Osteocyte (in vitro differentiated cells): ENCODE results near the gene ACOX3. TPM values are rescaled to one million over a fixed set of nuclear protein-coding genes. Genes with fewer than 3 reads are reported as not detected.

Source experiments
- DNase-seq: peaks from one replicate; pipeline ENCODE4 v3.0.0; 2021; ENCODE audit warnings: mixed read lengths; ENCODE audit not compliant: unreplicated experiment; ENCODE audit errors: extremely low spot score
- H3K27ac Mint-ChIP-seq: one replicate; pipeline ENCODE4 v1.8.0; 2021; ENCODE audit warnings: mild to moderate bottlenecking, mixed read lengths; ENCODE audit not compliant: unreplicated experiment
- H3K27me3 Mint-ChIP-seq: one replicate; pipeline ENCODE4 v1.8.0; 2021; ENCODE audit warnings: mixed read lengths; ENCODE audit not compliant: unreplicated experiment
- H3K36me3 Mint-ChIP-seq: one replicate; pipeline ENCODE4 v1.8.0; 2021; ENCODE audit warnings: mixed read lengths; ENCODE audit not compliant: unreplicated experiment
- H3K4me1 Mint-ChIP-seq: one replicate; pipeline ENCODE4 v1.8.0; 2021; ENCODE audit warnings: mixed read lengths; ENCODE audit not compliant: unreplicated experiment
- H3K4me3 Mint-ChIP-seq: one replicate; pipeline ENCODE4 v1.8.0; 2021; ENCODE audit warnings: mild to moderate bottlenecking, moderate library complexity, mixed read lengths; ENCODE audit not compliant: unreplicated experiment
- H3K9me3 Mint-ChIP-seq: one replicate; pipeline ENCODE4 v1.8.0; 2021; ENCODE audit warnings: mixed read lengths; ENCODE audit not compliant: unreplicated experiment
- CTCF ChIP-seq: fragments of 200-600 bp; sonication (generic); IDR thresholded peaks from 2 replicates; pipeline ENCODE4 v1.5.0; 2021; ENCODE audit warnings: antibody characterized with exemption, mild to moderate bottlenecking, moderate library complexity
- total RNA-seq: library from RNA; stranded (reverse); gene quantifications from 2 replicates; pipeline ENCODE4 v1.2.1, GENCODE V29; 2021

The ACOX3 gene
- total RNA-seq, 1 donor from 2014 or later = 25.2 TPM

DNA sequence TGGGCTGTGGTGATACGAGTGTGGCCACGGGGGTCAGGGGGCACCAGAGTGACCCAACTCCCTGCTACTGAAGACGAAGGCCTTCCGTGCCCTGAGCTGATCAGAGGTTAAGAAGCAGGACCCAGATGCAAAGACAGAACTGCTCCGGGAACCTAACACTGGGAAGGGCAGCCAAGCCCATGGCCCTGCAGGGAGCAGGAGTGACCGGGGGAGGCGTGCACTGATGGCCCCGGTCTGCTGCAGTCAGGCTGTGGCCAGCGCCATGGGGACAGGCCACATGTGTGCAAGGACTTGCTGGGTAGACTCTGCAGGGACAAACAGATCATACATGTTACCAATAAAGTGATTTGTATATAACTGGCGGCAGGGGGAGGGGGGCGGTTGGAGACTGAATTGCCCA is 74.6 kb downstream of the ACOX3 start:
- H3K4me3 Mint-ChIP-seq = no peak overlapping the region

DNA sequence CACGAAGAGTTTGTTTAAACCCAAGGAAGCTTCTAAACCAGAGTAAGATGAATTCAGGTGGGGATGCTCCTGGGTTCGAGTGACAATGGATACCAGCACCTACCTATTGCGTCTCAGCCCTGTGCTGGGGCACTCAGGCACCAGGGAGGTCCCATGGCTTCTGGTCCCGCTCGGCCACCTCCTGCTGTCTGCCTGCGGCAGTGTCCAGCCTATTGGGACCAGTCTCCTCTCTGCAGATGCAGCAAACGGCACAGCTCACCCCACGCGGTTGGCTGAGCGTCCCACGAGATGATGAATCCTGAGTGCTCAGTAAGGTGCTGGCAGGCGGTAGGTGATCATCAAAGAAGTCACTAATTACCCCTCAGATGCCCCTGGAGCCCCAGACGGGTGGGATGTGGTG is 75.2 kb downstream of the ACOX3 start:
- H3K4me1 Mint-ChIP-seq = peaks cover 2% of the 10 kb centered on the region
- H3K9me3 Mint-ChIP-seq = no peaks in the 10 kb centered on the region
- H3K27me3 Mint-ChIP-seq = peaks cover 2% of the 10 kb centered on the region
- no peak overlapping the region for H3K4me3 Mint-ChIP-seq
- TF ChIP-seq CTCF = no peak
- H3K36me3 Mint-ChIP-seq = peaks cover 2% of the 10 kb centered on the region
- no peak overlapping the region for H3K27ac Mint-ChIP-seq
- no peak for DNase-seq

More for the DNA sequence above, 74.6 kb downstream of the ACOX3 start:
- H3K27ac Mint-ChIP-seq = no peak overlapping the region
- no peak for DNase-seq
- no peaks in the 10 kb centered on the region for H3K27me3 Mint-ChIP-seq
- H3K36me3 Mint-ChIP-seq = peaks cover 2% of the 10 kb centered on the region
- no peak for TF ChIP-seq CTCF
- H3K9me3 Mint-ChIP-seq = no peaks in the 10 kb centered on the region
- peaks cover 2% of the 10 kb centered on the region for H3K4me1 Mint-ChIP-seq

- no peak for DNase-seq
- H3K9me3 Mint-ChIP-seq = no peaks in the 10 kb centered on the region
- H3K4me1 Mint-ChIP-seq = peaks cover 2% of the 10 kb centered on the region
- peaks cover 5% of the 10 kb centered on the region for H3K27me3 Mint-ChIP-seq
- H3K36me3 Mint-ChIP-seq = peaks cover 2% of the 10 kb centered on the region
- H3K4me3 Mint-ChIP-seq = no peak overlapping the region
- H3K27ac Mint-ChIP-seq = no peak overlapping the region
- no peak for TF ChIP-seq CTCF
Measured at GRCh38 chr4:8364848-8365350, 75.6 kb downstream of the ACOX3 start.

DNA sequence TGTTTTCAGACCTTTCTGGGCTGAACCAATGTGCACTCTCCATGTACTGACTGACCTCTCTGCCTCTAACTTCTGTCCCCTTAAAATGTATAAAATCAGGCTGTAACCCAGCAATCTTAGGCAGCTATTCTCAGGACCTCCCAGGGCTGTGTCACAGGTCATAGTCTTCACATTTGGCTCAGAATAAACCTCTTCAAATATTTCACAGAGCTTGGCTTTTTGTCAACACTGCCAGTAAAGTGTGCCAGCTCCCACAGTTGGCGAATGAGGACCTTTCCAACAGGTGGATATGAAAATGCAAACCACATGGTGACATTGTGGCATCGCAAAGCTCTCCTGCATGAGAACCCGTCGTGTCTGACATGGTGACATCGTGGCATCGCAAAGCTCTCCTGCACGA is 76.4 kb downstream of the ACOX3 start:
- H3K27me3 Mint-ChIP-seq = peaks cover 13% of the 10 kb centered on the region
- H3K4me1 Mint-ChIP-seq = peaks cover 2% of the 10 kb centered on the region
- no peak overlapping the region for H3K4me3 Mint-ChIP-seq
- H3K27ac Mint-ChIP-seq = no peak overlapping the region
- TF ChIP-seq CTCF = no peak
- DNase-seq = no peak
- no peaks in the 10 kb centered on the region for H3K9me3 Mint-ChIP-seq
- H3K36me3 Mint-ChIP-seq = peaks cover 2% of the 10 kb centered on the region

DNA sequence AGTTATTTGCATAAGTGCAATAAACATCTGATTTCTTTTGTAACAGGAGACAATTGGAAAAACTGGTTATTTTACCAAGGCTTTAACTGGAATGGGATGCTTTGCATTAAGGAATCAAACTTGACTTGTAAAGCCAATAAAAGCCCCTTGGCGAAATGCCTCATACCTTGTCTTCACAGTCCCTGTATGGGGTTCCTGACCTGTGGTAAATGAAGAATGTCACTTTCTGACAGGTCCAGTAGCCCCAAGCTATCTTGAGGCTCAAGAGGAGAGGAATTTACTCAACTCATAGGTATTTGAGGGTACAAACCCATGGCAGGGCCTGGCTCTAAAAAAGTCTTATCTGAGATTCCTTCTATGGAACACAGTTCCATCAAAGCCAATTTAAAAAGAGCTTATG is 78.0 kb downstream of the ACOX3 start:
- Mint-ChIP-seq H3K4me3 (no peak overlapping the region), H3K9me3 (no peaks in the 10 kb centered on the region), H3K27me3 (peaks cover 27% of the 10 kb centered on the region), H3K4me1 (peaks cover 2% of the 10 kb centered on the region), H3K36me3 (peaks cover 2% of the 10 kb centered on the region), H3K27ac (no peak overlapping the region)
- no peak for TF ChIP-seq CTCF
- no peak for DNase-seq
